AG08395 (cell line): Measurements from ENCODE around the gene KCNH2.

ENCODE experiments used
- DNase-seq: peaks from one replicate; pipeline ENCODE4 v3.0.0; 2012; ENCODE audit warnings: mixed read lengths, low spot score

Gene KCNH2

GRCh38 chr7:150959739-150960734 lies 18.1 kb downstream of the KCNH2 start:
- DNase-seq, result no peak

DNA sequence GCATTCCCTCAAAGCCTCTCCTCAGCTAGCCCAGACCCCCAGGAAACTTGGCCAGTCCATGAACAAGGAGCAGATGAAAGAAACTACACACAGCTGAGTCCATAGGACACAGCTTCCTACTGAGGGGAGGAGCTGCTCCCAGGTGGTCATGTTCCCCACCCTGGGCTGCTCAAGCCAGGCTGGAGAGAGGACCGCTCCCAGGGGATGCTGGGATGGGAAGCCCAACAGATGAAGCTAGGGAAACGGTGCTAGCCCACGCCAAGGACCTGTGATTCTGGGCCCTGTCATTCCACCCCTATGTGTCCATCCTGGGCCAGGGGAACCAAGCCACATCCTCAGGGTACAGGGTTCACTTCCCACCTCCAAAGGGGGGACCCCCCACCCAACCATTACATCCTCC lies 19.0 kb downstream of the KCNH2 start:
- DNase-seq, result no peak

DNA sequence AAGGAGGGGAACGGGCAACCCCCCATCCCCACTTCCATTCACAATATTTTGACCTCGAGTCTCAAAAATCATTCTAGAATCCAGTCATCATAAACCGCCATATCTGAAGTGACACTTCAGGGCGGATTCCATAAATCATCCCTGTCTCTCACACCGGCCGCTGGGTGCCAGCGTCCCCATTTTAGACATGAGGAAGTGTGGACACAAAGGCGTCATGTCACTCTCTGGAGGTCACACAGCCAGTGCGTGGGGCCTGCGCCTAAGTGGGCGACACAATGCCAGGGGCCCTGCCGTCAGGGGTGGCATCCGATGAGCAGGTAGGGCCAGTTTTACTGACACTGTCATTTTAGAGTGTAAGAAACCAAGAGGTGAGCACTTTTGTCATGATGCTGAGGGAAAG lies 19.5 kb downstream of the KCNH2 start:
- no peak for DNase-seq

GRCh38 chr7:150958062-150958552 lies 20.0 kb downstream of the KCNH2 start:
- no peak for DNase-seq

DNA sequence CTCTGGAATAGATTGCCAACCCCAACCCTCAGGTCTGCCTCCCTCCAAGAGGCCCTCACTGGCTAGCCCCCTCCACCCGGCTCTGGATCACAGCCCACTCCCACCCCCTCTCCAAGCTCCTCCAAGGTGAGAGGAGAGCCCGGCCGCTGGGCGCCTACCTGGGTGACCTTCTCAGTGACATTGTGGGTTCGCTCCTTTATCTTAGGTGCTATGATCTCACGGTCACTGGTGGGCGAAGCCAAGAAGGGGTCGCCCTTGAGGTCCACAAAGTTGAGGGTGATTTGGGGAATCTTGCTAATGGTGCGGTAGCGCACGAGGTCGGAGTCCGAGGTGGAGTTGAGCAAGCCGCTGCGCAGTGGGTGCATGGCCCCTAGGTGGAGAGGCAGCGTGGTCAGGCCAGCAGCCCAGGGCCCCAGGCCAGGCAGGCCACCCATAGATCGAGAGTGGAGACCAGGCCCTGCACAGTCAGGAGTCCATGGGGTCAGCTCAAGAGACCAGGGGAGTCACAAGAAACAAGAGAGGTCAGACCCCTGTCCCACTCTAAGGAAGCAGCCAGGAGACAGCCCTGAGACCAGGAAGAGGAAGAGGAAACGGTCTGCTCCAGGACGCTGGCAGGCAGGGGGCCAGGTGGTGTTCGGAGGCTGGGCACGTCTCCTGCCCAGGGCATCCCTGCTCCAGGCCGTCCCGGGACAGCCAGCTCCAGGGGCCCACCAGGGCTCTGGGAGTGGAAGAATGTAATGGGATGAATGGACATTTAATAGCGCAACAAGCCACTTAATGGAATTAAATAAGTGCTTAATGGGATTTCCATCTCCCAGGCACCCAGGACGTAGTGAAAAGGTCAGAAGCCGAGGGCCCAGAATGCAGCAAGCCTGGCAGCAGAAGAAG lies 20.7 kb downstream of the KCNH2 start:
- DNase-seq, result no peak

- no peak for DNase-seq
These were observed 21.6 kb downstream of the KCNH2 start for GRCh38 chr7:150956395-150957132.

- no peak for DNase-seq
These were observed 22.4 kb downstream of the KCNH2 start for GRCh38 chr7:150955519-150956394.

GRCh38 chr7:150954986-150955518 lies 23.1 kb downstream of the KCNH2 start:
- DNase-seq, result no peak

- DNase-seq, result no peak
These were observed 23.7 kb downstream of the KCNH2 start for GRCh38 chr7:150954201-150954985.

GRCh38 chr7:150953061-150953997 lies 24.8 kb downstream of the KCNH2 start:
- DNase-seq, result no peak

DNA sequence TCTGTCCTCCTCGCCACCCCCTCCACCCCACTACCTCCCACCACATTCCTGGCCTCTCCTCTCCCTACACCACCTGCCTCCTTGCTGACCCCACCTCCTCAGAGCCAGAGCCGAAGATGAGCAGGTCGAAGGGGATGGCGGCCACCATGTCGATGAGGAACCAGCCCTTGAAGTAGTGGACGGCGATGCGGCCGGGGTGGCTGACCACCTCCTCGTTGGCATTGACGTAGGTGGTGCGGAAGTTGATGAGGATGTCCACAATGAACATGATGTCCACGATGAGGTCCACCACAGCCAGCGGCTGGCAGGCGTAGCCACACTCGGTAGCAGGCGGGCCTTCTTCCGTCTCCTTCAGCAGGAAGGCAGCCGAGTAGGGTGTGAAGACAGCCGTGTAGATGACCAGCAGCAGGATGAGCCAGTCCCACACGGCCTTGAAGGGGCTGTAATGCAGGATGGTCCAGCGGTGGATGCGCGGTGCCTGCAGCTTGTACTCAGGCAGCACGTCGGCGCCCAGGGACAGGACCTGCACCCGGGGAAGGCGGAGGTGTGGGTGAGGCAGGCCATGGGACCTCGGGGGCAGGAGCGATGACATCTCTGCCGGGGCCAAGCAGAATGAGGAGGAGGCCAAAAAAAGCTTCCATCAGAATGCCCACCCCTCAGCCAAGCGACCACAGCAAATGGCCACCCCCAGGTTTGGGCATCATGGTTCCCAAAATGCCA lies 25.6 kb downstream of the KCNH2 start:
- no peak for DNase-seq

- DNase-seq, result no peak
These were observed 26.6 kb downstream of the KCNH2 start for GRCh38 chr7:150951521-150951920.

- DNase-seq, result no peak
These were observed 27.0 kb downstream of the KCNH2 start for GRCh38 chr7:150951181-150951520.

DNA sequence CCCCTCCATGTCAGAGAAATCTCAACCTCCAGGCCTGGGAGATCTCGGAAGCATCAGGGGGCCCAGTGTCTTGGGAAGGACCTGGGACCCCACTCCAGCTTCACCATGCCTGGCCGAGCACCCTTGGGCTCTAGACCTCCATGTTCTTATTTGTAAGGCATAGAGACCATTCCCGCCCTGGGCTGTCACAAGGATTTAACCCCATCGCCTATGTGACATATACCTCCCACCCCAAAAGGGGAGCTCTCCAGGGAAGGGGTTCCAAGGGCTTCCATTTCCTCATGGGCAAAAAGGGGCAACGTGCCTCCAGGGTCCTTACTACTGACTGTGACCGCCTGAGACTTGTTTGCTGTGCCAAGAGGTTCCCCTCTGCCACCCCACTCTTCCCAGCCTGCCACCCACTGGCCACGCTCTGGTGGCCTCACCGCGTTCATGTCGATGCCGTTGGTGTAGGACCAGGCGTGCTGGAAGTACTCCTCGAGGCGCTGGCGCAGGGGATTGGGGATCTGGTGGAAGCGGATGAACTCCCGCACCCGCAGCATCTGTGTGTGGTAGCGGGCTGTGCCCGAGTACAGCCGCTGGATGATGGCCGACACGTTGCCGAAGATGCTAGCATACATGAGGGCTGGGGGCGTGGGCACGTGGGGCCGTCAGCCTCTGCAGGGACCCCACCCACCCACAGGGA lies 27.5 kb downstream of the KCNH2 start:
- DNase-seq, result no peak

DNA sequence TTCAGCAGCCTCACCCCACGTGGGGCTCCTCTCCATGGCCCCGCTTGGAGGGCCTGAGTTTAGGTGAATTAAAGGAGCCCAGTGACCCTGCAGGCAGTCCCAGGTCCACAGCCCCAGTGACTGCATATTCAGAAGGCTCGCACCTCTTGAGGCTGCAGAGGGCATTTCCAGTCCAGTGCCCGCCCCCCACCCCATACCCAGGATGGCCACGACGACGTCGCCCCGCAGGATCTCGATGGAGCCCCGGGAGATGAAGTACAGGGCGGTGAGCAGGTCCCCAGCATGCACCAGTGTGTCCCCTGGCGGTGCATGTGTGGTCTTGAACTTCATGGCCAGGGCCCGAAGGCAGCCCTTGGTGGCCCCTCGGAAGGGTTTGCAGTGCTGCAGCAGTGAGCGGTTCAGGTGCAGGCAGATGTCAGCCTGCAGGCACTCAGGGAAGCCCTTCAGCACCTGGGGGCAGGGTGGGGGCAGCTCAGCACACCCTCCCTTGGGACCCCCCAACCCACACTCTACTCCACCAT lies 28.1 kb downstream of the KCNH2 start:
- DNase-seq, result no peak

- DNase-seq, result no peak
These were observed 28.6 kb downstream of the KCNH2 start for GRCh38 chr7:150949564-150949963.

- no peak for DNase-seq
These were observed 29.3 kb downstream of the KCNH2 start for GRCh38 chr7:150948791-150949251.
